H7 (cell line): Measurements from ENCODE around the gene ADAMTSL2. TPM values are rescaled to one million over a fixed set of nuclear protein-coding genes. Genes with fewer than 3 reads are reported as not detected.
A peak's percentile ranks its signal among the peaks of the same experiment; 100 is the strongest.

Source experiments
- DNase-seq: peaks from one replicate; pipeline ENCODE4 v3.0.0; 2012
- H3K27me3 ChIP-seq: 2 replicates; pipeline ENCODE4 v1.6.0; 2011; ENCODE audit warnings: mild to moderate bottlenecking, low read length; ENCODE audit not compliant: control insufficient read depth, insufficient read depth
- H3K36me3 ChIP-seq: replicated peaks from 2 replicates; pipeline ENCODE4 v1.5.1; 2011; ENCODE audit warnings: low read length; ENCODE audit not compliant: control insufficient read depth, insufficient read depth
- H3K4me3 ChIP-seq: 2 replicates; pipeline ENCODE4 v1.5.1; 2011; ENCODE audit warnings: low read depth, mild to moderate bottlenecking, control low read depth, low read length, moderate library complexity; ENCODE audit not compliant: insufficient read depth
- total RNA-seq: library from RNA; depleted of rRNA; stranded (reverse); fragments of >200 nt; shearing (Covaris generic); gene quantifications from 2 replicates; pipeline ENCODE4 v1.2.3, GENCODE V29; 2014; rRNA removed

Gene ADAMTSL2
- total RNA-seq = 0.42 and 0.70 TPM in 2 replicates

DNA sequence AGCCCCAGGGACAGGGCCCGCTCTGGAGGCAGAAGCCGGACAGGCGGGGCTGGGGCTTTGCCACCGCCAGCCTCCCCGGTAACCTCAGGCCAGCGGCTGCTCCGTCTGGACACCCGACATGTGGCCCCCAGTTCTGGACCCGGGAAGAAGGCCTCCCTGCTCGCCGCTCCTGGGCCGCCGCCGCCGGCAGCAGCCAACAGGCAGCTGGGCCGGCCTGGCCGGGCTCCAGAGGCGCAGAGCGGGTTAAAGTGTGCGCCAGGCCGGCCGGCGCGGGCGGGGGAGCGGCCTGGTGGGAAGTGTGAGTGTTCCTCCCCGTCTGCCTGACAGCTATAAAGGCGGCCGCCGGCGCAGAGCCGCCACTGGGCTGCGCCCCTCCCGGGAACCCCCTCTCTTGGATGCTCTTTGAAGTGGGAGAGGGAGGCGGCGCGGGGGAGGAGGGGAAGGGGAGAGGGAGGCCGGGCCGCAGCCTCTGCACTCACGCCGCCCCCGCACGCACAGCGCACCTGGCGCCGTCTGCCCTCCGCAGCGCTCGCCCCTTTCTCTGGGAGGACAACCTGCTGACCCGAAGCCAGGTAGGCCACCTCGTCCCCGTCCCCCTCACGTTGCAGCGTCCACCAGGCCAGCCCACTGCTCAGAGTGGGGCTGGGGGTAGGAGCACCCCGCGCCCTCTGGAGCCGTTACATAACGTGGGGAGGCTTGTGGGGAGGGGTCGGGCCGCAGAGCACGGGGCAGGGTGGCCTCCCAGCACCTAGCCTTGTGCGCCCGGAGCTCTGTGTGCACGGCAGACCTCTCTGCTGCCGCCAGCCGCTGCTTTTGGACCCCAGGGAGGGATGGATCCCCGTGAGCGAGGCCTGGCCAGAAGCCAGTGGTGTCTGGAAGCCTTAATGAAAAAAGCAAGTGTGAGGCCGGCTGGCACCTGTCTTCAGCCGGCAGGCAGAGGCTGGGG, at the start of gene ADAMTSL2:
TSS of gene ADAMTSL2 (plus strand) at position 359 of the 946 bp plus-strand sequence. CDS start 2,009 bp downstream, outside the sequence.
- Histone ChIP-seq H3K4me3 (peak within 1 kb of the TSS; percentile 25; the same call in 1 of the 2 replicates), H3K36me3 (no peaks in the 10 kb centered on the region), H3K27me3 (peaks cover 1% of the 10 kb centered on the region; the same call in 1 of the 2 replicates)
- DNase-seq = peak; percentile 92

DNA sequence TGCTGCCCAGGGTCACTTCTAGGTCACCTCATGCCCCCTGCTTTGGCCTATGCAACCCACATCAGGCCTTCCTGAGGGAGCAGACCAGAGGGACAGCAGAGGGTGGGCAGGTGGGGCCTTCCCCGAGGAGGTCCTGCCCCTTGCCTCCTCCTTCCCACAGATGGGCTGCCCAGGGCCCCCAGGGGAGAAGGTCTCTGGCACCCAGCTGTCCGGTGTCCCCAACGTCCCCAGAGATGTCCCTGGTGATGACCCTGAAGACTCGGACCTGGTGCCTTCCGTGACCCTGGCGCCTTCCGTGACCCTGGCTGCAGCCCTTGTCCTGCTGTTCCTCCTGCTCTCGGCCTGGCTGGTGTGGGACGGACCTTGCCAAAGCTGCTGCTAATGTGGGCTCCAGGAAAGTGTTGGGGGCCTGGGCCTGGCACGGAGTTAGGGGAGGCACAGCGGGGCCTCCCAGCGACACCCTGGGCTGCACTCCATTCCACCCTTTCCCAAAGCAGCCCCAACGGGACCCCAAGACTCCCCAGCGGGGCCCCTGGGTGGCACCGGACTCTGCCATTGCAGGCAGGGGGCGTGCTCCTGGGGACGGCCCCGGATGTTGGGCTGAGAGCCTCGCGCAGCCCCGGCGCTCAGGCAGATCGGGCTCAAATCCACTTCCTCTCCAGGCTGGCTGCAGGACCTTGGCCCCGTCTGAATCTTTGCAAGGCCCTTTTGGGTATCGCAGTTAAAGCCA, 48.8 kb upstream of the ADAMTSL2 start:
- H3K27me3 ChIP-seq = no peaks in the 10 kb centered on the region; the same call in 1 of the 2 replicates

DNA sequence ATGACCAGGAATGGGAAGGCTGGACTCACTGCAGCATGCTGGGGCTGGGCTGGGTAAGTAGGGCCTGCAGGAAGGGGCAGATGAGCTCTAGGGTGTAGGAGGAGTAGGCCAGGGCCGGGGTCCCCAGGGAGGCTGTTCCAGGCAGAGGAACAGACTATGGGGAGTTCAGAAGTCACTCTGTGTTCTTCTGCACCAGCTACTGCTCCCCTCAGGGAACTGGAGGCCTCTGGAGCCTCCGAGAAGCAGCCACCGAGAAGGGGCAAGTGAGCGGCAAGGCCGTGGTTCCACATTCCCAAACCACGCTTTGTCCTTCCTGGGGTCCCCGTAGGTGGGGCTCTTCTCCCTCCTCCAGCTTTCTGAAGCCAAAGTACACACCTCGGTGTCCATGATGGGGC, 47.2 kb upstream of the ADAMTSL2 start:
- Histone ChIP-seq H3K4me3 (no peak overlapping the region), H3K27me3 (no peaks in the 10 kb centered on the region), H3K36me3 (no peaks in the 10 kb centered on the region)
- no peak for DNase-seq

More for the DNA sequence above, 48.8 kb upstream of the ADAMTSL2 start:
- Histone ChIP-seq H3K4me3 (no peak overlapping the region), H3K36me3 (no peaks in the 10 kb centered on the region)
- DNase-seq = peak; percentile 76

DNA sequence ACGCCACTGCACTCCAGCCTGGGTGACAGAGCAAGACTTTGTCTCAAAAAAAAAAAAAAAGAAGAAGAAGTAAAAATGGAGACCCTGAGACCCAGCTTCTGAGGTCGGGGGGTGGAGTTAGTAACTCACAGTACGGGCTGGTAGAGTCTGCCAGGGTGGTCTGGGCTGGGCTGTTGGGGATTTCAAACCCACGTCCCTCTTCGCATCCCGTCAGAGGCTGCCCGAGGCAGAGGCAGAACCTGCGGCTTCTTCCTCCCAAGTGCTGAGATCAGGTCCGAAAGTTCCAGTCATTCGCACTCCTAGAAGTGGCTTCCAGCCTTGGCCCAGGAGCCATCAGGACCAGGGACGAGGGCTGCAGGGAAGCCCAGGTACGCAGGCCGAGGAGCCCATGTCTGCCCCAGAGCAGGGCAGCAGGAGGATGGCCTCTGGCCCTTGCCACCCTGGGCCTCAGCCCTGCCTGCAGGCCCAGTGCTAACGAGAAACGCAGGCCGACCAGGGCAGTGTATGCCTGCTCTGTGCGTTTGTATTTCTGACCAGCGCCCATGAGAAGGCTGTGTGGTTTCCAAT, 45.7 kb upstream of the ADAMTSL2 start:
- DNase-seq = peak; percentile 46
- Histone ChIP-seq H3K4me3 (no peak overlapping the region), H3K36me3 (no peaks in the 10 kb centered on the region), H3K27me3 (no peaks in the 10 kb centered on the region)

DNA sequence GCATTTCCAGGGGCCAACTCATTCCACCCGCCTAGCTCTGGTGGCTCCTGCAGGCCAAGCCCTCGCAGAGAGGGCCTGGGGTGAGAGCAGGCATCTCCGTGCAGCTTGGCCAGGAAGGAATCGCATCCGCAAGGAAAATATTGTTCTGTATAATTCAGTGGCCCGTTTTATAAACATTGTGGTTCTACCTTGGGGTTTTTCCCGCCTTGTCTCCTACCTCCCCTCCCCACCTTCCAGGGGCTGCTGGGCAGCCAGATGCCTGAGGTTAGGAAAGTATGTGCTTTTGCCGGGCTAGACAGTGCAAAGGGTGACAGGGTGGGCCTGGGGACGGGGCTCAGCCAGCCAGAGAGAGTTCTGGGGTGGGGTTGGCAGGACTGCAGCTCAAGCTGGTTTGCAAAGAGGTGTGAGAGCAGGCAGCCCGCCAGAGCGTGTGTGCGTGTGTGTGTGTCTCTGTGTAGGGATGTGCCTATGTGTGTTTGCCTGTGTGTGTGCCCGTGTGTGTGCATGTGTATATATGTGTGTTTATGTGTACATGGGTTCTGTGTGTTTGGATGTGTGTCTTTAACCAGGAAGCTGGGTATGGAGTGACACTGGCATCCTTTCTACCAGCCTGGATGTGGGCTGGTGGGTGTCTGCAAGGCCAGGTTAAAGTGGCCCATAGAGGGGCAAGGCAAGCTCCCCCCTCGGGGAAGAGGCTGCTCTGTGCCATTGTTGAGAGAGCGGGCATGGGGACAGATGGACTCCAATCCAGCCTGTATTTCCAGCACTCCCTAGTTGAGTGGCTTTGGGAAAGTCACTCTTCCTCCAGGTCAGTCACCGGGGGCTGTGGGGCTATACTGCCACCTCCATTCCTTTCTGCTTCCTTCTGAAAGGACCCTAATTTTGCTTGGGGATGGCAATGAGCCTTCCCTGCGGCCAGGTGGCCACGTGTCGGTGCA, 45.0 kb upstream of the ADAMTSL2 start:
- Histone ChIP-seq H3K36me3 (no peaks in the 10 kb centered on the region), H3K4me3 (no peak overlapping the region), H3K27me3 (no peaks in the 10 kb centered on the region)
- DNase-seq = peak; percentile 42

DNA sequence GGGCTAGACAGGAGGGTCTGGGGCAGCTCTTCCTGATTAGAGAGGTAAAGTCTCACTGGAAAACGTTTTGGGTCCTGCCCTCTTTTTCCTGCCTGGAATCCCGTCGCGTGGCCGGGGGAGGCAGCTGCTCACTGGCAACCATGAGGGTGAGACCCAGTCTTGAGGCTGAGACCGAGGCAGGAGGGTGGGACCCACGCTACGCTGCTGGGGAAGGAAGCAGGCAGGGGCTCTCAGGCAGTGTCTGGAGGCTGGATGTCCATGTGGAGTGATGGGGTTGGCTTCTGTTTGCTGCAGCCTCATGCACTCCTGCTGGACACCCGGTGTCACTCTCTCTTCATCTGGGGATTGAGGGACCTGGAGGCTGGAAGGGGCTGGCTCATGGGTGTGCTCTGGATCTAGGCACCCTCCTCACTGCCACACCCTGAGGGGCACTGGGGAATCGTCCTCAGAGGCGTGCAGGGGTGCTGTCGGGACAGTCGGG, 44.3 kb upstream of the ADAMTSL2 start:
- Histone ChIP-seq H3K27me3 (no peaks in the 10 kb centered on the region), H3K36me3 (no peaks in the 10 kb centered on the region), H3K4me3 (no peak overlapping the region)
- peak; percentile 60 for DNase-seq

DNA sequence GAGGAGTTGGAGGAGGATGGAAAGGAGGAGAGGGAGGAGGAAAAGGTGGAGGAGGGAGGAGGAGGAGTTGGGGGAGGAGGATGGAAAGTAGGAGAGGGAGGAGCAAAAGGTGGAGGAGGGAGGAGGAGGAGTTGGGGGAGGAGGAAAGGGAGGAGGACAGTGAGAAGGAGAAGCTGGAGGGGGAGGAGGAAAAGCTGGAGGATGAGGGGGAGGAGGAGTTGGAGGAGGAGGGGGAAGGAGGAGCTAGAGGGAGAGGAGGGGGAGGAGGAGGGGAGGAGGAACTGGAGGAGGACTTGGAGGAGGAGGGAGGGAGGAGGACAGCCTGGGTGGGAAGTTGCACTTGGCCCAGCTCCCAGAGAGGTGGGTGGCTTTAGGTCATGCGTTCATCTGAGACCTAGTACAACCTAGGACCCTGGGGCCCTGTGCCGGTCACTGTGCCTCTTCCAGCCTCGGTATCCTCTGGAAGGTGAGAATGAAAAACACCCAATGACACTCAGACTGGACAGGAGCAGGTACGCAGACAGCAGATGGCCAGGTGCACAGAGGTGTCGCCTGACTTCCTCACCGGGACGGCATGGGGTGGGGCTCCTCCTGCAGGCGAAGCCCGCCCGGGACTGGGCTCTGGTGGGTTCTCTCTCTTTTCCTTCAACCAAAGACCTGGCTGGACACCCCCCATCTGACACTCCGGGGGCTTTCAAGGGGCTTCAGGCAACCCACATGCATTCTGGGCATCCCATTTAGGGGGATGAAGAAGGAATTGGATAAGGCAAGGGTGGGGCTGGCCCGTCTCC, 43.4 kb upstream of the ADAMTSL2 start:
- peak; percentile 65 for DNase-seq
- Histone ChIP-seq H3K27me3 (no peaks in the 10 kb centered on the region), H3K36me3 (no peaks in the 10 kb centered on the region), H3K4me3 (no peak overlapping the region)

DNA sequence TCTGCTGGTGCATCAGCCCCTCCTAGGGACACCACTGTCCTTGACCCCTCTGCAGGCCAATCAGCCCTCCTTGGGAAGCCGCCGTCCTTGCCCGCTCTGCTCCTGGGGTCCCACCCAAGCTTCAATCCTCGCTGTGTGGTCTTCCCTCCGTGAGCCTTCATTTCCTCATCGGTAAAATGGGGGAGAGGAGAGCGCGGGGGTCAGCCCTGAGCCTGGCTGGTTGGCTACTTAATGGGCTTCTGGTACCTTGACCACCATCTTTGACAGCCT, 42.9 kb upstream of the ADAMTSL2 start:
- Histone ChIP-seq H3K4me3 (no peak overlapping the region), H3K27me3 (no peaks in the 10 kb centered on the region), H3K36me3 (no peaks in the 10 kb centered on the region)
- no peak for DNase-seq

DNA sequence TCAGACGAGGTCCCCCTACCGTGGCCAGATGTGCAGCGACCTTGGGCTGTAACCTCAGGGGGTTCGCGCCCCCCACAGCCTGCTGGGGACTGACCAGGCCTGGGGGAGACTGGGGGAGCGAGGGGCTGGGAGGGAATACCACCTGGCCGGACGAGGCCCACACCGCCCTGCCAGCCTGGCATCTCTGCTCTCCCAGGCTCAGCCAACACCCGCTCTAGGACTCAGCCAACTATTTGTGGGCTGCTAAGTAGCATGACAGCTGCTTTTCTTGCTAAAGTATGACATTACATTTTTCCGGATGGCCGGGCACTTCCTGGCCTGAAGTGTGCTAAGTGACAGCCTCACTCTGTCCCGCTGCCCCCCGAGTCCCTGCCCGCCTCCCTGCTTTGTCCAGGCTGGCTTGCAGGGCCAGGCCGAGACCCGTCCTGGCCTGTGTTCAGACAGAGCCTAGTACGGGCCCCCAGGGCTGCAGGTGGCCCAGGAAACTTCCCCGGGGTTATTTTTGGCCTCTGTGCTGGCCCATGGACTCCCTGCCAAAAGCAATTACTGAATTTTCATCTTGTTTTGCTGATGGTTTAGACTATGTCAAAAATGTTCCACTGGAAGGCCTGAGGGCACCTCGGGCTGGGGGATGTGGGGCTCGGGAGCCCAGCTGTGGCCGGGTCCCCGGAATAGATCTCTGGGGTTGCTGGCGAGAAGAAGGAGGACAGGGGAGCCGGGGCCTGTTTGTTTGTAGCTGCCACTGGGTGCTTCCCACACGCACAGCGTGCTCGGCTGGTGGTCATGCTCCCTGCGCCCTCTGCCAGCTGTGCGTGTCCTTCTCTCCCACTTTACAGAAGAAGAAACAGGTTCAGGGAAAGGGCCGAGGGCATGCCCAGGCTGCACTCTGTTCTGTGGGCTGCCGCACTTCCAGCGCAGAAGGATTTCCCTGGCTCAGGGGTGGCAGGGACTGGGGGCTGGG, 42.2 kb upstream of the ADAMTSL2 start:
- H3K36me3 ChIP-seq = no peaks in the 10 kb centered on the region
- peak; percentile 67 for DNase-seq
- H3K4me3 ChIP-seq = no peak overlapping the region
- H3K27me3 ChIP-seq = no peaks in the 10 kb centered on the region

DNA sequence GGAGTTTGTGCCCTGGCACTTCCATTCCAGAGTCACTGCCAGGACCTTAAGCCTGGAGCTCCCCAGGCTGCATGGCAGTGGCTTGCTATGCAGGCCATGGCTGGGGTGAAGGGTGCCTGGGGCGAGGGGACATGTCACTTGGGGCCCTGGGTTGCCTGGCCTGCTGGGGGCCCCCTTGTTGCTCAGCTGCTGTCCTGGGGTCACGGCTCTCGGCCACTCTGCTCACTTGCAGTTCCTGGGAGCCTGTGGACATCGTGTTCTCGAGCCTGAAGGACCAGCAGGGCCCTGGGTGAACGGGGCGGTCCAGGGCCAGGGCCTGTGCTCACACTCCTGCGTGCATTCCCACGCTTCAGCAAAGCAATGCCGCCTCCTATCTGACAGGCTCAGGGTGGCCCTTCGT, 41.1 kb upstream of the ADAMTSL2 start:
- H3K4me3 ChIP-seq = no peak overlapping the region
- H3K27me3 ChIP-seq = no peaks in the 10 kb centered on the region
- no peaks in the 10 kb centered on the region for H3K36me3 ChIP-seq
- DNase-seq = peak; percentile 62

DNA sequence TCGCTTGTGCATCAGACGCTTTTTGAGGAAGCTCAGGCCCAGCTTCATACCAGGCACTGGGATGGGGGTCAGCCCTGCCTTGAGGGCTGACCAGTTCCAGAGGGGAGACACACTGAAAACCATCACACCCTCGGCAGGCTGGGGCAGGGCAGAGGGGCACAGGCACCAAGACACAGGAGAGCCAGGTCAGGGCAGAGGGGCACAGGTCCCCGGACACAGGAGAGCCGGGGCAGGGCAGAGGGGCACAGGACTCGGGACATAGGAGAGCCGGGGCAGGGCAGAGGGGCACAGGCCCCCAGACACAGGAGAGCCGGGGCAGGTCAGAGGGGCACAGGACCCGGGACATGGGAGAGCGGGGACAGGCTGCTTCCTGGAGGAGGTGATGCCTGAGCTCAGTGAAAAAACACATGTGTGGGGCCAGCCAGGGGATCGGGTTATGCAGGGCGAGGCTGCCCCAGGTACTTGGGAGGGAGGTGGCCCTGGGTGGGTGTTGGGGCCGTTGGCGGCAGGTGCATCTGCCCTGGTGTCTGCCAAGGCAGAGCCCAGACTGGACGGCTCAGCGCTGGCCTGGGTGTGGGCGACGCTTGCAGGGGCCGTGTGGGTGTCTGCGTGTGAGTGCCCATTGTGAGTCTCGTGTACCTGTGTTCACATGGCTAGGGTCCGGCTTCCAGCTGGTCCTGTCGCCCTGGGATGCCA, 40.5 kb upstream of the ADAMTSL2 start:
- DNase-seq = peak; percentile 59
- no peak overlapping the region for H3K4me3 ChIP-seq
- no peaks in the 10 kb centered on the region for H3K36me3 ChIP-seq
- no peaks in the 10 kb centered on the region for H3K27me3 ChIP-seq
